Naive thymus-derived CD4-positive, alpha-beta T cell (primary cell): Measurements from ENCODE around the gene PRPF38B. TPM values are rescaled to one million over a fixed set of nuclear protein-coding genes. Genes with fewer than 3 reads are reported as not detected.

ENCODE experiments used
- ATAC-seq: fragments of 150-1000 bp; cut with Tn5 transposase; 2 replicates; pipeline ENCODE4 v1.10.0; 2021; ENCODE audit warnings: mild to moderate bottlenecking, moderate library complexity
- CTCF ChIA-PET: fragments of 350-600 bp; sonication (Branson Sonifier 250); formaldehyde crosslinking; loops from one replicate; lab custom pipeline; 2021; ENCODE audit warnings: antibody characterized with exemption; lab: Charles Lee
- POLR2A ChIA-PET: fragments of 350-600 bp; sonication (Branson Sonifier 250); formaldehyde crosslinking; loops from one replicate; lab custom pipeline; 2021; ENCODE audit warnings: antibody characterized with exemption, inconsistent platforms; lab: Charles Lee
- DNase-seq, 9 donors: peaks; one replicate each; pipeline versions ENCODE4 v3.0.0 to v3.0.0-alpha.2; 2020 to 2022; ENCODE audit warnings: mixed read lengths in 1 of 9
- H3K27ac ChIP-seq: one replicate; pipeline ENCODE4 v1.7.0; 2013; ENCODE audit warnings: mild to moderate bottlenecking, low read depth, low read length, moderate library complexity
- H3K27me3 ChIP-seq, 2 donors: one replicate each; pipeline ENCODE4 v1.7.0; 2013; ENCODE audit warnings: low read length in 2 of 2, mild to moderate bottlenecking in 2 of 2, moderate library complexity in 2 of 2; ENCODE audit not compliant: control insufficient read depth in 2 of 2, insufficient read depth in 2 of 2
- H3K36me3 ChIP-seq, 3 experiments: 1 replicate in 2 of 3; 2 replicates in 1 of 3; pipeline ENCODE4 v1.7.0; 2013; ENCODE audit warnings: low read length in 3 of 3, mild to moderate bottlenecking in 3 of 3, moderate library complexity in 1 of 3; ENCODE audit not compliant: insufficient read depth in 3 of 3, control insufficient read depth in 2 of 3
- H3K4me1 ChIP-seq, 2 donors: one replicate each; pipeline ENCODE4 v1.7.0; 2013; ENCODE audit warnings: low read length in 2 of 2, mild to moderate bottlenecking in 2 of 2, moderate library complexity in 1 of 2; ENCODE audit not compliant: control insufficient read depth in 2 of 2, insufficient read depth in 2 of 2
- H3K4me3 ChIP-seq: 2 replicates; pipeline ENCODE4 v1.7.0; 2013; ENCODE audit warnings: mild to moderate bottlenecking, low read length
- H3K9me3 ChIP-seq, 3 experiments: 1 replicate in 2 of 3; 2 replicates in 1 of 3; pipeline ENCODE4 v1.7.0; 2013; ENCODE audit warnings: low read length in 3 of 3; ENCODE audit not compliant: control insufficient read depth in 2 of 3
- H3K27ac Mint-ChIP-seq, 9 donors: one replicate each; pipeline ENCODE4 v1.8.0; 2020 to 2022; ENCODE audit warnings: mixed read lengths in 9 of 9, mild to moderate bottlenecking in 8 of 9, moderate library complexity in 5 of 9, inconsistent platforms in 2 of 9
- H3K27me3 Mint-ChIP-seq, 5 donors: one replicate each; pipeline ENCODE4 v1.8.0; 2021 to 2022; ENCODE audit warnings: mixed read lengths in 5 of 5, mild to moderate bottlenecking in 1 of 5
- H3K36me3 Mint-ChIP-seq, 5 donors: one replicate each; pipeline ENCODE4 v1.8.0; 2020 to 2022; ENCODE audit warnings: mixed read lengths in 5 of 5, mild to moderate bottlenecking in 3 of 5, inconsistent platforms in 1 of 5
- H3K4me1 Mint-ChIP-seq, 7 donors: one replicate each; pipeline ENCODE4 v1.8.0; 2020 to 2022; ENCODE audit warnings: mixed read lengths in 7 of 7, mild to moderate bottlenecking in 3 of 7, inconsistent platforms in 1 of 7
- H3K4me3 Mint-ChIP-seq, 10 donors: one replicate each; pipeline ENCODE4 v1.8.0; 2020 to 2022; ENCODE audit warnings: mild to moderate bottlenecking in 10 of 10, mixed read lengths in 10 of 10, moderate library complexity in 6 of 10, inconsistent platforms in 2 of 10
- H3K9me3 Mint-ChIP-seq, 11 donors: one replicate each; pipeline ENCODE4 v1.8.0; 2020 to 2022; ENCODE audit warnings: mixed read lengths in 11 of 11, mild to moderate bottlenecking in 4 of 11, inconsistent platforms in 1 of 11, moderate library complexity in 1 of 11
- intact Hi-C, 2 donors: fragments of 100-400 bp; cut with micrococcal nuclease; formaldehyde crosslinking; loops; one replicate each; pipeline ENCODE4 v1.15.1; 2023
- polyA plus RNA-seq, 2 donors: library from polyadenylated mRNA; unstranded; fragments of 300-500 nt; fragmentation: Illumina TruSeq; gene quantifications; one replicate each; pipeline ENCODE4 v1.2.3, GENCODE V29; 2021
- total RNA-seq, 6 experiments: library from RNA in 5 of 6; stranded (reverse) in 5 of 6; gene quantifications; 1 replicate in 5 of 6; 2 replicates in 1 of 6; pipeline ENCODE4 v1.2.3 and lab custom pipeline; 2021 to 2026

The PRPF38B gene
- 100 to 1,000 TPM in 4 of 5 experiments, 10 to 100 TPM in 1; 85.5 to 136 (median 118) TPM for total RNA-seq
- 10 to 100 TPM; 21.6 to 22.2 TPM for polyA plus RNA-seq
- 268 reads per million, percentile 95 among the genes with 10 or more reads in this experiment for total RNA-seq (lab: John Stamatoyannopoulos, UW)

- CTCF ChIA-PET, result interaction anchor here (0.6 to 4.2 kb wide), 24 partner anchors 9 to 421 kb away, joined by 3 to 55 read pairs (median 4); partner anchors contain the start of genes EEIG2, HENMT1 and TMEM167B
- Mint-ChIP-seq H3K36me3 (peaks cover 0 to 26% (median 5%) of the 10 kb centered on the region in 5 donors), H3K4me3 (peak within 1 kb of the TSS; percentile 91 to 100 (median 97)), H3K9me3 (peaks cover 0 to 1% (median 0%) of the 10 kb centered on the region in 11 donors), H3K4me1 (peaks cover 24 to 52% (median 41%) of the 10 kb centered on the region in 7 donors), H3K27me3 (peaks cover 0 to 10% (median 0%) of the 10 kb centered on the region in 5 donors), H3K27ac (peak within 1 kb of the TSS; percentile 90 to 100 (median 98))
- Histone ChIP-seq H3K27me3 (no peaks in the 10 kb centered on the region), H3K36me3 (peaks cover 12 to 16% (median 14%) of the 10 kb centered on the region in 3 experiments), H3K4me3 (peak within 1 kb of the TSS; percentile 80), H3K27ac (peak within 1 kb of the TSS; percentile 90), H3K4me1 (peaks cover 14 to 34% of the 10 kb centered on the region in 2 donors), H3K9me3 (no peaks in the 10 kb centered on the region)
- POLR2A ChIA-PET, result interaction anchor here (0.6 to 5.6 kb wide), 50 partner anchors 9 to 1647 kb away, joined by 3 to 205 read pairs (median 5); partner anchors contain the start of genes CLCC1, EEIG2, HENMT1 and SARS1
- DNase-seq, result peak; percentile 86 to 94 (median 93)
- intact Hi-C loops, result loop anchor here (1.0 to 10.0 kb wide), 27 partner anchors 11 to 840 kb away; partner anchors contain the start of genes CLCC1 (in 2 of the 2), HENMT1 (in 2 of the 2), SARS1 (in 2 of the 2) and STXBP3 (in 2 of the 2)
- ATAC-seq, result peak; percentile 91
Measured at GRCh38 chr1:108691942-108692723, at the start of gene PRPF38B. Gene PRPF38B (plus strand): TSS chr1:108692310. CDS start chr1:108692592, 282 bp downstream.

GRCh38 chr1:108643492-108644335 is 48.4 kb upstream of the PRPF38B start:
- Histone ChIP-seq H3K9me3 (peaks cover 0 to 3% (median 0%) of the 10 kb centered on the region in 3 experiments), H3K4me3 (no peak overlapping the region), H3K27me3 (no peaks in the 10 kb centered on the region), H3K36me3 (peaks cover 0 to 4% (median 3%) of the 10 kb centered on the region in 3 experiments), H3K4me1 (peaks cover 49 to 52% of the 10 kb centered on the region in 2 donors), H3K27ac (peak overlapping the region; percentile 71)
- peak in 7 of 9 donors; percentile 59 to 78 (median 67) for DNase-seq
- H3K4me1 Mint-ChIP-seq, result peaks cover 55 to 81% (median 75%) of the 10 kb centered on the region in 7 donors
- peak overlapping the region; percentile 68 to 100 (median 98) for H3K27ac Mint-ChIP-seq
- ChIA-PET CTCF (interaction anchor here (0.6 to 5.8 kb wide), 20 partner anchors 8 to 562 kb away, joined by 3 to 64 read pairs (median 4); partner anchors contain the start of genes EEIG2, HENMT1 and PRPF38B), POLR2A (interaction anchor here (0.6 to 6.1 kb wide), 15 partner anchors 8 to 860 kb away, joined by 3 to 236 read pairs (median 5); partner anchors contain the start of genes EEIG2, HENMT1 and PRPF38B)
- intact Hi-C loops, result loop anchor here (1.0 to 10.0 kb wide), 10 partner anchors 49 to 1691 kb away; partner anchors contain the start of genes PRPF38B (in 1 of the 2), RBM15 (in 1 of the 2), SARS1 (in 1 of the 2) and SLC25A24 (in 1 of the 2)
- peak; percentile 45 for ATAC-seq
- H3K36me3 Mint-ChIP-seq, result peaks cover 3 to 43% (median 16%) of the 10 kb centered on the region in 5 donors
- H3K27me3 Mint-ChIP-seq, result no peaks in the 10 kb centered on the region
- peaks cover 0 to 18% (median 6%) of the 10 kb centered on the region in 11 donors for H3K9me3 Mint-ChIP-seq
- H3K4me3 Mint-ChIP-seq, result peak overlapping the region in 9 of 10 donors; percentile 4 to 70 (median 47)

GRCh38 chr1:108644984-108645383 is 47.1 kb upstream of the PRPF38B start:
- intact Hi-C loops, result loop anchor here (1.0 to 10.0 kb wide), 9 partner anchors 16 to 1690 kb away; partner anchors contain the start of genes SLC25A24 (in 2 of the 2), HENMT1 (in 1 of the 2), RBM15 (in 1 of the 2) and SARS1 (in 1 of the 2)
- no peaks in the 10 kb centered on the region for H3K27me3 ChIP-seq
- peak overlapping the region; percentile 70 to 88 (median 82) for H3K4me3 Mint-ChIP-seq
- H3K27me3 Mint-ChIP-seq, result no peaks in the 10 kb centered on the region
- peak overlapping the region; percentile 71 for H3K27ac ChIP-seq
- peak overlapping the region; percentile 36 for H3K4me3 ChIP-seq
- ATAC-seq (peak; percentile 69), DNase-seq (peak in 7 of 9 donors; percentile 51 to 73 (median 65))
- H3K4me1 ChIP-seq, result peaks cover 49 to 52% of the 10 kb centered on the region in 2 donors
- ChIA-PET POLR2A (interaction anchor here (0.7 to 6.1 kb wide), 13 partner anchors 11 to 561 kb away, joined by 3 to 236 read pairs (median 7); partner anchors contain the start of genes EEIG2, HENMT1, PRPF38B and SLC25A24), CTCF (interaction anchor here (0.5 to 5.8 kb wide), 11 partner anchors 9 to 252 kb away, joined by 3 to 64 read pairs (median 4); partner anchors contain the start of genes EEIG2, HENMT1 and PRPF38B)
- peaks cover 51 to 74% (median 69%) of the 10 kb centered on the region in 7 donors for H3K4me1 Mint-ChIP-seq
- peak overlapping the region; percentile 95 to 100 (median 98) for H3K27ac Mint-ChIP-seq
- peaks cover 0 to 12% (median 4%) of the 10 kb centered on the region in 3 experiments for H3K36me3 ChIP-seq
- H3K36me3 Mint-ChIP-seq, result peaks cover 5 to 47% (median 27%) of the 10 kb centered on the region in 5 donors
- H3K9me3 Mint-ChIP-seq, result peaks cover 0 to 19% (median 6%) of the 10 kb centered on the region in 11 donors
- H3K9me3 ChIP-seq, result peaks cover 0 to 3% (median 0%) of the 10 kb centered on the region in 3 experiments

GRCh38 chr1:108645564-108646184 is 46.4 kb upstream of the PRPF38B start:
- intact Hi-C loops, result loop anchor here (1.0 to 10.0 kb wide), 11 partner anchors 16 to 1689 kb away; partner anchors contain the start of genes STXBP3 (in 2 of the 2), HENMT1 (in 1 of the 2), PRPF38B (in 1 of the 2) and RBM15 (in 1 of the 2)
- ChIA-PET POLR2A (interaction anchor here (0.7 to 6.1 kb wide), 15 partner anchors 10 to 568 kb away, joined by 3 to 236 read pairs (median 8); partner anchors contain the start of genes EEIG2, HENMT1, PRPF38B and SARS1), CTCF (interaction anchor here (0.5 to 5.8 kb wide), 9 partner anchors 15 to 519 kb away, joined by 3 to 64 read pairs (median 8); partner anchors contain the start of genes EEIG2, HENMT1 and PRPF38B)
- H3K27me3 ChIP-seq, result no peaks in the 10 kb centered on the region
- peak overlapping the region; percentile 71 for H3K27ac ChIP-seq
- peak overlapping the region; percentile 70 to 88 (median 82) for H3K4me3 Mint-ChIP-seq
- peaks cover 0 to 12% (median 4%) of the 10 kb centered on the region in 3 experiments for H3K36me3 ChIP-seq
- H3K9me3 Mint-ChIP-seq, result peaks cover 0 to 19% (median 4%) of the 10 kb centered on the region in 11 donors
- H3K4me3 ChIP-seq, result peak overlapping the region; percentile 36
- H3K9me3 ChIP-seq, result peaks cover 0 to 3% (median 0%) of the 10 kb centered on the region in 3 experiments
- no peaks in the 10 kb centered on the region for H3K27me3 Mint-ChIP-seq
- peaks cover 5 to 49% (median 34%) of the 10 kb centered on the region in 5 donors for H3K36me3 Mint-ChIP-seq
- peaks cover 47 to 68% (median 63%) of the 10 kb centered on the region in 7 donors for H3K4me1 Mint-ChIP-seq
- H3K27ac Mint-ChIP-seq, result peak overlapping the region; percentile 95 to 100 (median 98)
- peak in 2 of 9 donors; percentile 16 to 19 for DNase-seq
- H3K4me1 ChIP-seq, result peaks cover 49 to 52% of the 10 kb centered on the region in 2 donors
- no peak for ATAC-seq
